Embryonic facial prominence (tissue), 1 donor: ENCODE results near the gene BEST3.

Experiments used
- DNase-seq: peaks from one replicate; pipeline ENCODE4 v3.0.0-alpha.2; 2016; ENCODE audit errors: extremely low spot score

BEST3 gene

GRCh38 chr12:69698769-69699540, at the start of gene BEST3:
BEST3 (minus strand) TSS chr12:69699303; CDS start chr12:69697798, 1,505 bp downstream.
- no peak for DNase-seq

- DNase-seq = no peak
Measured at GRCh38 chr12:69744109-69744508, 45.0 kb upstream of the BEST3 start.

- peak; percentile 14 for DNase-seq
Measured at GRCh38 chr12:69739287-69740191, 40.4 kb upstream of the BEST3 start.

GRCh38 chr12:69738351-69739286, 39.5 kb upstream of the BEST3 start, which contains the start of gene RAB3IP:
RAB3IP (plus strand) TSS chr12:69738860; CDS start chr12:69755409, 16,549 bp downstream.
- DNase-seq = peak; percentile 57

- DNase-seq = no peak
Measured at GRCh38 chr12:69733638-69734037, 34.5 kb upstream of the BEST3 start.

- DNase-seq = no peak
Measured at GRCh38 chr12:69732088-69732487, 33.0 kb upstream of the BEST3 start.

GRCh38 chr12:69726922-69727321, 27.8 kb upstream of the BEST3 start:
- no peak for DNase-seq

DNA sequence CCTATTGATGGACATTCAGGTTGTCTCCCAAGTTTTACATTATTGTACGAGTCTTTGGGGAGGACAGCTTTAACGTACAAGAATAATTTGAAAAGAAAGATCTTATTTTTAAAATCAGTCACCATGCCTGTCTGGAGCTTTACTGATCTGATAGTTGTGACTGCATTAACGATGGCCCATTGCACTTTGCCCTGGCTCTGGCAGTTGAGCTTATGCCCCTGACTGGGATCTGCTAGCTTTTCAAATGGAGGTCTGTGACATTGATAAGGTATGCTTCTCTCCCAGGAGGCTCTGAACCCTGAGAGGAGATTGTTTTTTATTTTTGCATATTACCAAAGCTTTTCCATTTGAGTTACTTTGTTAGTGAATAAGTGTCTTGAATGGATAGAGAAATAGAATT, 21.6 kb upstream of the BEST3 start:
- DNase-seq = no peak

DNA sequence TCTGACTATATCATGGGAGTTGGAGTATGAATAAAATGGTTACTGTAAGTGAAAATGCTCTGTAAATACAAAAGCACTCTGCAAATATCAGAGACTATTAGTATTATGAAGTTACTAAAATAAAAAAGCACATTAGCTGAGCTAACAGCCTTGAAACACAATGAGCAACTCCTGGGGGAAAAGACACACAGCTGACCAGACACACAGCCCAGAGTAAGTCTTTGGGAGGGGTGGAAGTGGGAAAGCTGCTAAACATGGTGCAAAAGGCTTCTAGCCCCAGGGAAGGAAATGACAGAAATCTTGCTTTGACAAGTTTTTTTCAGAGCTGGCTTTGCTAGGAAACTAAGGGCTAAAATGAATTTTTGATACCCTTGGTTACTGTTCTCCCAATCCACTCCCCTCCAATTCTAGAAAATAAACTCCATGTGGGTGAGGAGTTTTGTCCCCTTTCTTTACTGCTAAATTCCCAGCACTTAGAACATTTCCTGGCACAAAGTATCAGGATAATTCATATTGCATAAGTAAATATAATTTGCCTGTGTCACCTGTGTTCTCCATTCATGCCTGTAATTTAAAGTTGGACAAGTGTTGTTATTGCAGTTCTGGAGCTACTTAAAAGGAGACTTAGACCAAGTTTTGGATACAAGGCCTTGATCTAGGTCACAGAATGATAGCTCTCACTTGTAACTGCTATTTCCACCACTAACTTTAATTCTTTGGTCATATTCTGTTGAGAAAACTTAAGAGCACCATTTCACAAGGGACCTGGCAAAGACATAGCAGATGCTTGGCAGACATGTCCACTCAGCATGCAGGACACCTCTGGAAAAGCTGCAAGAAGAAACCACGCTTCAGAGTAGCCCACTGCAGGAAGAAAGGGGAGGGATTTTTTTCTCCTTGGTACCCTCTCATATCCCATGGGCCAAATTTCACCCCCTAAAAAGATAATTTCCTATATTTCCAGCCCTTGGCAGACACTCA, 20.5 kb upstream of the BEST3 start:
- DNase-seq = no peak

- no peak for DNase-seq
Measured at GRCh38 chr12:69714542-69714941, 15.4 kb upstream of the BEST3 start.

DNA sequence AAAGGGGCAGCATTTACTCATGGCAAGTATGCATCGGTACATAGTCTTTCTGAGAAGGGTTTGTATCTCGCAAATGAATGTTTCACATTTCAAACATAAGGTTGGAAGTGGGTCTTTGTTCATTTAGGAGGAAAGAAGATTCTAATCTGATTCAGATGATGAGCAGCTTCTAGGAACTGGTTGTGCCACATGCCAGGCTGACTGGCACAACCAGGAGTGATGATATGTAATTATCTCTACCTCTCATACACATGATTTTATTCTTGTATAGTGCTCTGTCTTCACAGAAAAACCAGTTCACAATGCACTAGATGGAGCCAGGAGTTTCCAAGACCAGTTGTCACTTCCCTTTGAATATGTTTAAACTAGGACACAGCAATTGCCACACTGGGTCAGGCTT, 13.7 kb upstream of the BEST3 start:
- no peak for DNase-seq

DNA sequence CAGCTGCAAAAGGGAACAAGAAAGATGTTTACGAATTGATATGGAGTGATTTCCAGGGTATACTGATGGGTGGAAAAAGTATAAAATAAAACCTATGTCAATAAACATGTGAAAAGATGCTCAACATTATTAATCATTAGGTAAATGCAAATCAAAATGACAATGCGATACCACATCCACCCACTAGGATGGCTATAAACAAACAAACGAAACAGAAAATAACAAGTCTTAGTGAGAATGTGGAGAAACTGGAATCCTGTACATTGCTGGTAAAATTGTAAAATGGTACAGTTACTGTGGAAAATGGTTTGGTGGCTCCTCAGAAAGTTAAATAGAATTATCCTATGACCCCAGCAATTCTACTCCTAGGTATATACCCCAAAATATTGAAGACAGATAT, 9.5 kb upstream of the BEST3 start:
- DNase-seq = no peak

- no peak for DNase-seq
Measured at GRCh38 chr12:69704357-69704756, 5.3 kb upstream of the BEST3 start.

DNA sequence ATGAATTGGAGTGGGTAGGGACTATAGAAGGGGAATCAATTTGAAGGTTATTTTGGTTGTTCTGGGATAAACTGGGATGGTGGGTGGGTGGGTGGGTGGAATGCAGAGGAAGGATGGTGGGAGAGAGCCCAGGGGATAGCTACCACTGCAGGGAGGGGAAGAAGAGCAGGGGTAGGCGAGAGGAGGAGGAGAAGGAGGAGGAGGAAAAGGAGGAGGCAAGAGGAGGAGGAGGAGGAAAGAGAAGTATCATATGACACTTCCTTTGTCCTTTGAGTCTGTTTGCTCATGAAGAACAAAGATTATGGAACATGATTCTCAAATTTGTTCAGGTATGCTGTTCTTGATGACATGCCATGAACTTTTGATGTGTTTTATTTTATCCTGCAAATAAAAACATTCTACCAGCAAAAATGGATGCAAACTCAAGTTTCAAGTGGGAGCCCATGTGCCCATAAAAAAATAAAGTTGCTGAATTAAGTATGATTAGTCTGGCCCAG, 4.1 kb upstream of the BEST3 start:
- DNase-seq = no peak

DNA sequence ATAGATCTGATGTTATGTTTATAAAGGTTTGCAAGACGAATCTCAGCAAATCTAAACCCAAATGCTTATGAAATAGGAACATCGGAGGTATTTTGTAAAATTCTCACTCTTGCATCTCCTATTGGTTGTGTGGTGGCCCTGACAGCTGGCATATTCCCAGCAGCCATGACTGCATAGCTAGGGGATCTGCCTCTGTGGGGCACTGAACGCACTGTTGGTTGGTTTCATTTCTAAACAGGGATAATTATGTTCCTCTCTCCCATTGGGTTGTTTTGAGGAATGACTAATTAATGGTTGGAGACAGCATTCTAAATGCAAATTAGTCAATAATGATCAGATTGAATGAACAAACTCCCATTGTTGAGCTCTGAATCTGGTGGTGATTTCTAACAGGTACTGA, 2.7 kb upstream of the BEST3 start:
- no peak for DNase-seq

DNA sequence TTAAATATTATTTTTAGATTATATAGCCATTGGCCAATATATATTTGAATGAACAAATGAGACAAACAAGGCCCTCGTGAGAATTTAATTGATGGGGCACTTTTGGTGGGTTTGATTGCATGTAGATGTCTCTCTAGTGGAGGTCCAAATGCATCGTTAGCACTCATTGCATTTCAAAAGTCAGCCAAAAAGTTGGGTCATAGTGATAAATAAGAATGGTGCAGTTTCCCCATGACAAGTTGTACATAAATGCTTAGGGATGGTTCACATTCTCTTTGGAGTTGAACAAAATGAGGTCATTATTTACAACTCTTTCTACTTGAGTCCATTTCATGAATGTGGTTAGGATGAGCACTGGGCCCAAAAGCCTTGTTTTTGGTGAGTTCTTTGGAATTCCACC, 1.0 kb downstream of the BEST3 start:
- no peak for DNase-seq

GRCh38 chr12:69694123-69694522, 5.0 kb downstream of the BEST3 start:
- no peak for DNase-seq

DNA sequence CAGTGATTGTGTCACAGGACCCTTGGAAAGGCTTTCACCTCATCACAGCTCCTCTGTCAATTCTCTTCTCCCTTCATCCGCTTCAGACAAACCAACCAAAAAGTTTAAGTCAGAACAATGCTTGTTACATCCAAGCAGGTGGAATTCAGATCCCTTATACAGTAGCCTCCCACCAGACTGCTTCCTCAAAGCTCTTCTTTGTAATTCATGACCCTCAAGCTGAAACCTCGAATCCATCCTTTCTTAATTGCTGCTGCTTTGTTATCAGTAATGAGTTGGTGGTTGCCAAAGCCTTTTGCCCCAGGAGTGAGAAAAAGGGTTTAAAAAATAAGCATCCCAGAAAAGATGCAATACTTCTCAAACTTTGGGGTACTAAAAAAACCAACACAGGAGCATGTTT, 9.5 kb downstream of the BEST3 start:
- no peak for DNase-seq

DNA sequence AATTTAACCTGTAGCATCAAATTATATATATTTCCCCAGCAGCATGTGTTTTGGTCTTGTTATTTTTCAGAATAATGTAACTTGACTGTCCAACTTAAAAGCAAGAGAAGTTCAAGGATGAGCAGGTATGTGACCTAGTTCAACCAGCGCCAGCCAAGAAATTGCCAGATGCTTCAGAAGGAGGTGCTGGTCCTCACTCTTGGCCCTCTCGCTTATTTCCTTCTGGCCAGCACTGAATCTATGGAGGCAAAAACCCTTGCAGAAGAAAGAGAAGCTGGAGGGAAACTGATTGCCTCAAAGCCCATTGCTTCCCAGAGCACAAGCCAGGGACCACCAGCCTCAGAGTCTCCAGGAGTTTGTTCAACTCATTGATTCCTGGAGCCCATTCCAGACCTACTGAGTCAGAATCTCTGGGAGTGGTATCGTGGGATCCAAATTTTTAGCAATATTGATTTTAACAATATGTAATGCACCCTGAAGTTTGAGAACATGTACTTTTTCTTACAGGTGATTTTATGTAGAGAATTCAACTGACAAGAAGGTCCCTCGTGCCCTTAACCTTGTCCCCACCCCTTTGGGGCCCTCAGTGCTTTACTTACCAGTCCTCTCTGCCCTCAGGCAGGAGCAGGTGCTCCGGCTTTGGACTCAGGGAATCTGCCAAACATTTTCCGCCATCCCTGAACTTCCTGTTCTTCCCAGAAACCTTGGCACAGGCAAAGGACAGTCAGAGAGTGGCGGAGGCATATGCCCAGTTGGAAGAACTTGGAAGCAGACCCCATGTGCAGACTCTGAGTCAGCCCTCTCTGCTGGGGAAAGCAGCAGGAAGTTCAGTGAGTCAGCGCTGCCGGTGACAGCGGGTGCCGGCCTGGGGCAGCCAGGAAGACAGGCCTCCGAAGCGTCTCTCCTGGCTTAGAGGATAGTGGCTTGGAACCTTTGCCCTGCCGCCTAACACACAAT, 10.4 kb downstream of the BEST3 start:
- DNase-seq = no peak
